Upper lobe of left lung (tissue), 4 donors: ENCODE data around the gene MYO15A.

Source experiments
- POLR2A ChIP-seq, 4 donors: fragments of 450-650 bp; IDR thresholded peaks; one replicate each; pipeline ENCODE4 v1.5.1; 2016 to 2017; ENCODE audit warnings: antibody characterized with exemption in 4 of 4, mild to moderate bottlenecking in 2 of 4
- POLR2AphosphoS5 ChIP-seq, 2 donors: sonication (generic); formaldehyde crosslinking; IDR thresholded peaks; one replicate each; pipeline ENCODE4 v1.5.1; 2017; ENCODE audit warnings: antibody characterized with exemption in 2 of 2
- TF ChIP-seq, protein P1 (sequence below), 6 experiments: fragments of 450-650 bp in 4 of 6; fragments of 200-600 bp in 2 of 6; sonication (generic) in 2 of 6; IDR thresholded peaks; one replicate each; pipeline ENCODE4 v1.5.1; 2016 to 2019; ENCODE audit warnings: antibody characterized with exemption in 6 of 6

DNA sequence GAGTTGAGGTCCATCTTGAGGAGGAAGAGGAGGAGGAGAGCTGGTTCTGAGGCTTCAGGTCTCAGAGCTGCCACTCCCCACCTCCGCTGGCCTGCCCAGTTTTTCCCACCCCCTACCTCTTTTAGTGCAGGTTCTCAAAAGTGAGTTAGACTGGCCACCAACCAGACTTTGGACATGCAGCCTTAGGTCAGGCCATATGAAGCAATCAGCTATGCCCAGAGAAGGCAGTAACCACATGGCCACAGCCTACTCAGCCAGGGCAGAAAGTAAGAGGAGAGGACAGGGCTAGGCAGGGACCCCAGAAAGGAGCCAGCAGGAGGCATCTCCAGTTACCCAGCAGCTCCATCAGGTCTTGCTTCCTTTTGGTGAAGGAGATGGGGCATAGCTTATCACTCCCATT, 9.0 kb downstream of the MYO15A start:
- TF ChIP-seq POLR2AphosphoS5 (IDR thresholded peaks at IDR 0.05): no peak
- TF ChIP-seq POLR2A (IDR thresholded peaks at IDR 0.05): no peak
- TF ChIP-seq, protein P1, sequence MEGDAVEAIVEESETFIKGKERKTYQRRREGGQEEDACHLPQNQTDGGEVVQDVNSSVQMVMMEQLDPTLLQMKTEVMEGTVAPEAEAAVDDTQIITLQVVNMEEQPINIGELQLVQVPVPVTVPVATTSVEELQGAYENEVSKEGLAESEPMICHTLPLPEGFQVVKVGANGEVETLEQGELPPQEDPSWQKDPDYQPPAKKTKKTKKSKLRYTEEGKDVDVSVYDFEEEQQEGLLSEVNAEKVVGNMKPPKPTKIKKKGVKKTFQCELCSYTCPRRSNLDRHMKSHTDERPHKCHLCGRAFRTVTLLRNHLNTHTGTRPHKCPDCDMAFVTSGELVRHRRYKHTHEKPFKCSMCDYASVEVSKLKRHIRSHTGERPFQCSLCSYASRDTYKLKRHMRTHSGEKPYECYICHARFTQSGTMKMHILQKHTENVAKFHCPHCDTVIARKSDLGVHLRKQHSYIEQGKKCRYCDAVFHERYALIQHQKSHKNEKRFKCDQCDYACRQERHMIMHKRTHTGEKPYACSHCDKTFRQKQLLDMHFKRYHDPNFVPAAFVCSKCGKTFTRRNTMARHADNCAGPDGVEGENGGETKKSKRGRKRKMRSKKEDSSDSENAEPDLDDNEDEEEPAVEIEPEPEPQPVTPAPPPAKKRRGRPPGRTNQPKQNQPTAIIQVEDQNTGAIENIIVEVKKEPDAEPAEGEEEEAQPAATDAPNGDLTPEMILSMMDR (IDR thresholded peaks at IDR 0.05): no peak
